HepG2 (cell line): Measurements from ENCODE around the gene GDNF. TPM values are rescaled to one million over a fixed set of nuclear protein-coding genes. Genes with fewer than 3 reads are reported as not detected.

ENCODE experiments used
- ARID3A ChIP-seq: IDR thresholded peaks from 2 replicates; pipeline ENCODE4 v1.6.1; 2012; ENCODE audit warnings: low read depth, low read length, improper control_type of control experiment
- FOXA3 ChIP-seq: IDR thresholded peaks from 2 replicates; pipeline ENCODE4 v1.6.1; 2016; ENCODE audit warnings: missing genetic modification reagents, missing compliant biosample characterization
- FOXO1 ChIP-seq: sonication (generic); formaldehyde crosslinking; IDR thresholded peaks from 2 replicates; pipeline ENCODE4 v1.4.0; 2020; ENCODE audit warnings: missing genetic modification reagents
- FUBP1 ChIP-seq: sonication (generic); formaldehyde crosslinking; IDR thresholded peaks from 2 replicates; pipeline ENCODE4 v1.5.1; 2020; ENCODE audit warnings: missing genetic modification reagents, mild to moderate bottlenecking, borderline replicate concordance
- ISX ChIP-seq: sonication (generic); formaldehyde crosslinking; conservative IDR thresholded peaks from 2 replicates; pipeline ENCODE4 v1.5.0; 2020; ENCODE audit warnings: missing genetic modification reagents
- MAF1 ChIP-seq: sonication (generic); formaldehyde crosslinking; IDR thresholded peaks from 2 replicates; pipeline ENCODE4 v1.5.0; 2020; ENCODE audit warnings: missing genetic modification reagents, borderline replicate concordance
- MLXIP ChIP-seq: sonication (generic); formaldehyde crosslinking; IDR thresholded peaks from 2 replicates; pipeline ENCODE4 v1.9.0; 2021; ENCODE audit warnings: missing genetic modification reagents, borderline replicate concordance
- MYPOP ChIP-seq: sonication (generic); formaldehyde crosslinking; IDR thresholded peaks from 2 replicates; pipeline ENCODE4 v1.8.1; 2023; ENCODE audit warnings: mild to moderate bottlenecking, moderate library complexity, missing genetic modification reagents
- NKX3-1 ChIP-seq: sonication (generic); formaldehyde crosslinking; IDR thresholded peaks from 2 replicates; pipeline ENCODE4 v1.5.0; 2020; ENCODE audit warnings: missing genetic modification reagents
- NR2F2 ChIP-seq: IDR thresholded peaks from 2 replicates; pipeline ENCODE4 v1.6.1; 2012; ENCODE audit warnings: low read depth, inconsistent platforms, borderline replicate concordance
- RXRA ChIP-seq: sonication (generic); formaldehyde crosslinking; IDR thresholded peaks from 2 replicates; pipeline ENCODE4 v1.5.1; 2020; ENCODE audit warnings: missing genetic modification reagents
- SIX4 ChIP-seq: sonication (generic); formaldehyde crosslinking; IDR thresholded peaks from 2 replicates; pipeline ENCODE4 v1.4.0; 2020; ENCODE audit warnings: missing genetic modification reagents
- STAT5B ChIP-seq: sonication (generic); formaldehyde crosslinking; IDR thresholded peaks from 2 replicates; pipeline ENCODE4 v1.4.0; 2020; ENCODE audit warnings: missing genetic modification reagents
- TFDP1 ChIP-seq: IDR thresholded peaks from 2 replicates; pipeline ENCODE4 v1.6.1; 2016; ENCODE audit warnings: missing compliant biosample characterization, missing genetic modification reagents, borderline replicate concordance
- TRIM24 ChIP-seq: sonication (generic); formaldehyde crosslinking; IDR thresholded peaks from 2 replicates; pipeline ENCODE4 v1.8.0; 2022; ENCODE audit warnings: mild to moderate bottlenecking, missing genetic modification reagents
- ZBTB43 ChIP-seq: sonication (generic); formaldehyde crosslinking; conservative IDR thresholded peaks from 2 replicates; pipeline ENCODE4 v1.4.0; 2020; ENCODE audit warnings: missing genetic modification reagents
- ZNF138 ChIP-seq: sonication (generic); formaldehyde crosslinking; IDR thresholded peaks from 2 replicates; pipeline ENCODE4 v1.5.0; 2020; ENCODE audit warnings: mild to moderate bottlenecking, low read depth, missing genetic modification reagents
- ZNF282 ChIP-seq: fragments of 450-650 bp; IDR thresholded peaks from 2 replicates; pipeline ENCODE4 v1.6.1; 2018; ENCODE audit not compliant: partially characterized antibody
- polyA plus RNA-seq, 8 experiments: library from polyadenylated mRNA; depleted of rRNA in 3 of 8; stranded (reverse) in 7 of 8; unstranded in 1 of 8; fragments of >200 nt; fragmentation: Illumina TruSeq in 4 of 8; extraction: Trizol in 4 of 8; gene quantifications; 2 replicates each; pipeline versions ENCODE4 v1.2.1 to v1.2.3, GENCODE V29; 2011 to 2016; ENCODE audit warnings: low read depth in 4 of 8, missing spikeins in 1 of 8, mixed read lengths in 1 of 8; ENCODE audit not compliant: insufficient read depth in 1 of 8
- total RNA-seq, 5 experiments: library from RNA; depleted of rRNA; stranded (reverse); fragments of >200 nt; fragmentation: Illumina TruSeq; extraction: Trizol; gene quantifications; 2 replicates each; pipeline ENCODE4 v1.2.3, GENCODE V29; 2016; ENCODE audit warnings: low read depth in 1 of 5

Gene GDNF
- total and polyA plus RNA-seq, 2 of the 13 experiments (the other 11 are each of a cell fraction or from before 2014, with no cell fraction given), result 0.24 to 0.46 TPM

- peak; percentile 77 for TF ChIP-seq NKX3-1
- no peak for TF ChIP-seq FOXO1 (CRISPR knock-in tag)
- no peak for TF ChIP-seq ZNF282
- peak; percentile 47; the same call in 1 of the 2 replicates for TF ChIP-seq RXRA (CRISPR knock-in tag)
- no peak for TF ChIP-seq ARID3A
- TF ChIP-seq SIX4 (CRISPR knock-in tag), result no peak
- TF ChIP-seq MAF1 (CRISPR knock-in tag), result peak; percentile 72; the same call in 1 of the 2 replicates
- peak; percentile 96 for TF ChIP-seq MYPOP (CRISPR knock-in tag)
- peak; percentile 67; the same call in 1 of the 2 replicates for TF ChIP-seq MLXIP (CRISPR knock-in tag)
- TF ChIP-seq FOXA3 (CRISPR knock-in tag), result 0 out of 2 replicates have a peak, but pooled peaks have one; percentile 25
- no peak for TF ChIP-seq NR2F2
- TF ChIP-seq TFDP1 (CRISPR knock-in tag), result peak; percentile 93
- 0 out of 2 replicates have a peak, but pooled peaks have one; percentile 23 for TF ChIP-seq ZBTB43
- no peak for TF ChIP-seq STAT5B (CRISPR knock-in tag)
- no peak for TF ChIP-seq ISX
- TF ChIP-seq ZNF138, result peak; percentile 76; the same call in 1 of the 2 replicates
- no peak for TF ChIP-seq FUBP1
- TF ChIP-seq TRIM24 (CRISPR knock-in tag), result no peak
Observed at GRCh38 chr5:37840053-37841034, 503 bp upstream of the GDNF start (continued).
